AG20443 (cell line): Measurements from ENCODE around the gene CHRM4.
"Not testable (repeated sequence)": the region's sequence is repeated elsewhere in the genome, so short reads cannot be mapped to it uniquely, and the experiment has no call there.

Experiments
- DNase-seq: peaks from one replicate; pipeline ENCODE4 v3.0.0; 2012; ENCODE audit warnings: low spot score, mixed read lengths

The CHRM4 gene

GRCh38 chr11:46381819-46382645 is 9.5 kb downstream of the CHRM4 start:
- DNase-seq, result peak; percentile 37

DNA sequence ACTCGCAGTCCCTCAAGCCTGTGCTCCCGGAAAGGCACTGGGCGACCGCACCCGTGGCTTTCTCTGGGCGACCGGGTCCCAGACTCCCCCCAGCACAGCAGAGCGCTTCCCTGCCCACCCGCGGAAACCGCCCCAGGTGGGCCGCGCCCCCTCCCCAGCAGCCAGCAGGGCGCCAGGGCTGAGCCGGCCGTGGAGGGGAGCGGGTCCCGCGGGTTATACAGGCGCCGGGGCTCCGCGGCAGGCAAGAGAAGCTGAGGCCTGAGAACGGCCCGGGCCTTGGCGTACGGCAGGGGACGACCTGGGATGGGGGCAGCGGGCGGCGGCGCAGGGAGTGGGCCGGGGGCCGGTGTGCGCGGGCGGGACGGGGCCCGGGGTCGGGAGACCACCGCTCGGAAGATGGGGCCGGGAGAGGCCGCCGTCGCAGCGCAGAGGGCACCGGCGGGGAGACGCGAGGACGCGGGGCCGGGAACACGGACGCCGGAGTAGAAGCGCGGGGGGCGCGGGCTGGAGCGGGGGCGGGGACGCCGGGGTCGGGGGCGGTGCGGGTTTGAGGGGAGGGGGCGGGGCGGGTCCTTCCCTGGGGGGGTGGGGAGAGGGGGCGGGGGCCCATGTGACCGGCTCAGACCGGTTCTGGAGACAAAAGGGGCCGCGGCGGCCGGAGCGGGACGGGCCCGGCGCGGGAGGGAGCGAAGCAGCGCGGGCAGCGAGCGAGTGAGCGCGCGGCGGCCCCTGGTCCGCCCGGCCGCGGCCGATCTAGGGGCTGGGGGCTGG is 10.3 kb downstream of the CHRM4 start, which contains the start of gene MDK:
Gene MDK (plus strand): TSS at position 622 of the 771 bp plus-strand sequence. CDS start 389 bp downstream, outside the sequence.
- peak; percentile 65 for DNase-seq

DNA sequence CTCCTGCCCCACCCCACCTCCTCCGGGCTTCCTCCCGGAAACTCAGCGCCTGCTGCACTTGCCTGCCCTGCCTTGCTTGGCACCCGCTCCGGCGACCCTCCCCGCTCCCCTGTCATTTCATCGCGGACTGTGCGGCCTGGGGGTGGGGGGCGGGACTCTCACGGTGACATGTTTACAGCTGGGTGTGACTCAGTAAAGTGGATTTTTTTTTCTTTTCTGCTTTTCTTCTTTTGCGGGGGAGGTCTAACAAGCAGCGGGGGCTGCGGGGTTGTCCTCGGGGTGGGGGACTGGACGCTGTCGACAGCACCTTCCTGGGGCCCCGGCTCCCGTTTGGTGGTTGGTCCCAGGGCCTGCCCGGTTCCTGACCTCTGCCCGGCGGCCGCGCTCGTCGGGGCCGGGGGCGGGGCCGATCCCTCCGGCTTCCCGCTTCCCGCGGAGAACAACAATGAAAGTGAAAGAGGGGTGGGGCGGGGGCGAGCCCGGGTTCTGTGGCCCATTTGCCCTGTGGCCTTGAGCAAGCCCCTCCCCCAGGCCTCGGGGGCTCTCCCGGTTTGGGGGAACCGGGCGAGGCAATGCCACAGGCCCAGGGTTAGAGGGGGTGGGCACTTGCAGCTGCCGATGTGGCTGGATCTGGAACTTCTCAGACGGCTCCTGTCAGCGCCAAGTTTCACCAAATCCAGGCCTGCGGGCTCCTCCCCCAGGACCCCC is 11.1 kb downstream of the CHRM4 start:
- DNase-seq, result peak; percentile 80

- DNase-seq, result not testable (repeated sequence)
These were observed 11.9 kb downstream of the CHRM4 start for GRCh38 chr11:46379482-46380293.

DNA sequence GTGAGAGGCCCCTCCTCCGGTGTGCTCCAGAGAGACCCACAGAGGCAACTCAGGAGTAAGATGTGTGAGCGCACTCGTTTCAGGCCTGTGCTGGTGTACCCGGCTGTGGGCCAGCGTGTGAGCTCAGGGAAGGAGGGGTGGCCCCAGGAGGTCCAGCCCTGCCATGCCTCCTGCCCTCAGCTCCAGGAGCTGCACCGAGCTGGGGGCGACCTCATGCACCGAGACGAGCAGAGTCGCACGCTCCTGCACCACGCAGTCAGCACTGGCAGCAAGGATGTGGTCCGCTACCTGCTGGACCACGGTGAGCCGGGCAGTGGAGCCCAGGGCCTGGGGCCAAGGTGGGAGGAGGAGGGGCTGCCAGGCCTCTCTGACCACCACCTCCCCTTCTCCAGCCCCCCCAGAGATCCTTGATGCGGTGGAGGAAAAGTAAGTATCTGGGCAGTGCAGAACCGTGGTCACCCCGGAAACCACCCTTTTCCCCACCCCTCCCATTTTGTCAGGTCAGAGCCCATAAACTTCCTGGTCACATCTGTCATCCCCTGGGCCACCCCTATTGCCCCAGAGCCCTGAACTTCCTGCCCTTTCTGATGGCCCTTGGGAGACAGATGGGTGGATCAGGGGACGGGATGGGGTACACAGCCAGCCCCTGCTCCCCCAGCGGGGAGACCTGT is 12.6 kb downstream of the CHRM4 start:
- DNase-seq, result no peak

GRCh38 chr11:46378296-46378695 is 13.3 kb downstream of the CHRM4 start:
- DNase-seq, result no peak

DNA sequence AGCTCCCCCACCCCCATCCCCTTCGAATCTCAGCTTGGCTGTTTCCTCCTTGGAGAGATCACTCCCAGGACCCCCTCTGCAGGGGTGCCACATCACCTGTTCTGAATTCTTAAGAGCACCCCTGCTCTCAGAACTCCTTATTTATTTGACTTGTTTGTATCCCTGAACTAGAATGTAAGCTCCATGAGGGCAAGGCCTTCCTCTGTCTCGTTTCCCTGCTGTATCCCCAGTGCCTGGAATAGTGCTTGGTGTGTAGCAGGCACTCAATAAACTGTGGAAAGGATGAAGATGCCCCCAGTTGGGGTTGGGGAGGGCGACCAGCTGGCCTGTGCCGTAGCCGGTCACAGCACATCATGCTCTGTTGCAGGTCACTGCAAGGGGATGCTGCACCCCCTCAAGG is 13.7 kb downstream of the CHRM4 start:
- DNase-seq, result no peak

DNA sequence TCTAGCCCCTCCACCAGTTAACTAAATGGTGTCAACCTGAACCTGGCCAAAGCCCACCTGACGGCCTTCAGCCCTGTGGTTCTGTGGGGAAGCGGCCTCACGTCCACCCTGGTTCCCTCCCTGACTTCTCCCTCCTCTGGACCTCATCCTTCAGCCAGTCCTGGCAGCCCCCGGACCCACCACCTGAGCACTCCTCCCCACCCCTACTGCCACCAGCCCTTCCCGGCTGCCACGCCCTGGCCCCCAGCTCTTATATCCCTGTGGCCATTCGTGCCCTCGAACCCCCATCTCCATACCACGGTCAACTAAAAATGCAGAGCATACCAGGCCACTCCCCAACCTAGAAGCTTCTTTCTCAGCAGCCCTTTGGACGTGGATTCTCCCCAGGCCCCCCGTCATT is 14.3 kb downstream of the CHRM4 start:
- DNase-seq, result no peak

- DNase-seq, result no peak
These were observed 15.1 kb downstream of the CHRM4 start for GRCh38 chr11:46376258-46377050.

- no peak for DNase-seq
These were observed 16.0 kb downstream of the CHRM4 start for GRCh38 chr11:46375392-46376101.

DNA sequence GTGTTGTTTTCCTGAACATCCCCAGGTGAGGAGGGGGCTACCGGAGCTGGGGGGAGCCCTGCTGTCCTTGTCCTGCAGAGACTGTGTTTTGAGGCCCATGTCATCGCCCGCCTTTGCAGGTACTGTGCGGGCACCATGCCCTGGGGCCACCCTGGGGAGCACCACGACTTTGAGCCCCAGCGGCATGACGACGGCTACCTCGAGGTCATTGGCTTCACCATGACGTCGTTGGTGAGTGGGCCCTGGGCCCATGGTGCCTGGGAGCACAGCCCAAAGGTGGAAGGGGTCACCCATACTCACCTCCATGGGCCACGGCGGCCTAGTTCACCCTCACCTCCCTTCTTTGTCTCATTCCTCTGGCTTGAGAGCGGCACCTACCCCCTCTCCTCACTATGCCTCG is 16.8 kb downstream of the CHRM4 start:
- DNase-seq, result no peak

DNA sequence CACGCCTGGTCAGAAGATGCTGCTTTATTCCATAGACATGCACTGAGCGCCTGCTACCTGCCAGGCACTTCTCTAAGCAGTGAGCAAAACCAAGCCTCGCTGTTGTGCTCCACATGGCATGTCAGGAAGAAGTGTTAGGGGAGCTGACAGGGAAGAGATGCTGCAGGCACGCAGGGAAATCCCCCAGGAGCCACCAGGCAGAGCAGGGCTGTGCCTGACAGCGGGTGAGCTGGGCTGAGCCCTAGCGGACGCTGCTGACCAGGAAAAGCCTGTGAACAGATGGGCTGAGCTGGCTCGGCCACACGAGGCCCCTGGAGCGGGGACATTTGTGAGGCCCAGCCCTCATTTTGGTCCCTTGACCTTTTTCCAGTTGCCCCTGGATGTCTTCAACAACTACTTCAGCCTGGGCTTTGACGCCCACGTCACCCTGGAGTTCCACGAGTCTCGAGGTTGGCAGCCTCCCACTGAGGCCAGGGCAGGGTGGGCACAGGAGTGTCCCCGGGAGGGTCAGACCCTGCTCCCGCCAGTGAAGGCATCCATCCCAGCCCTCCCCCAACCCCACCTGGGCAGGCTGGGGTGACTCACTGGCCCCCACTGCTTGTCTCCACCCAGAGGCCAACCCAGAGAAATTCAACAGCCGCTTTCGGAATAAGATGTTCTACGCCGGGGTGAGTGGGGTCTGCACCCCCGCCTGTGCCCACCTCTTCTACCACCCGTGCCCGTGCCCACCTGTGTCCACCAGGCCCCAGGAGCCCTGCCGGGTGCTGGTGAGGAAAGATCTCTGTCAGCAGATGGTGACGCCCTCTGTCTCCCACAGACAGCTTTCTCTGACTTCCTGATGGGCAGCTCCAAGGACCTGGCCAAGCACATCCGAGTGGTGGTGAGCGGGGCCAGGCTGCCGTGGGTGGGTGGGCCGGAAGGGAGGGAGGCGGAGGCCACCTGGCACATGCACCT is 17.5 kb downstream of the CHRM4 start:
- no peak for DNase-seq

DNA sequence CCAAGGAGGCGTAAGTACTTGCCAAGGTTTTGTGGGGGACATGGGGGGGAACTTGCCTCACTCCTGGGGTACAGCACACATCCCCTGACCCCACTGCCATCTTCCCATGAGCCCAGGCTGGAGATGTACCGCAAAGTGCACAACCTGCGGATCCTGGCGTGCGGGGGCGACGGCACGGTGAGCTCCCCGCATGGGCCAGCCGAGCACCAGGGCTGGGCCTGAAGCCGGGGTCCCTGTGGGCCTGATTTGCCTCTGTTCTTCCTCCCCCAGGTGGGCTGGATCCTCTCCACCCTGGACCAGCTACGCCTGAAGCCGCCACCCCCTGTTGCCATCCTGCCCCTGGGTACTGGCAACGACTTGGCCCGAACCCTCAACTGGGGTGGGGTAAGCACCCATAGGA is 19.1 kb downstream of the CHRM4 start:
- not testable (repeated sequence) for DNase-seq

GRCh38 chr11:46372086-46372485 is 19.5 kb downstream of the CHRM4 start:
- no peak for DNase-seq

DNA sequence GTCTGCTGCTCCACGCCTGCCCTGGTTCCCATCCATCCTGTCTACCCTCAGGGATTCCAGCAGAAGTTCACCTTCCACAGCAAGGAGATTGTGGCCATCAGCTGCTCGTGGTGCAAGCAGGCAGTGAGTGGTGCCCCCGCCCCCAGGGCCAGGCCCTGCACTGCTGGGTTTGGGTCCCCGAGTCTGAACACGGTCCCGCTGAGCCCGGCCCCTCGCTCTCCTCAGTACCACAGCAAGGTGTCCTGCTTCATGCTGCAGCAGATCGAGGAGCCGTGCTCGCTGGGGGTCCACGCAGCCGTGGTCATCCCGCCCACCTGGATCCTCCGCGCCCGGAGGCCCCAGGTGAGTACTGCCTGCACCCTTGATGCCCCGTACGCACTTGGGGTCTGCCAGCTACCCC is 20.3 kb downstream of the CHRM4 start:
- not testable (repeated sequence) for DNase-seq

- DNase-seq, result no peak
These were observed 21.3 kb downstream of the CHRM4 start for GRCh38 chr11:46370253-46370652.

DNA sequence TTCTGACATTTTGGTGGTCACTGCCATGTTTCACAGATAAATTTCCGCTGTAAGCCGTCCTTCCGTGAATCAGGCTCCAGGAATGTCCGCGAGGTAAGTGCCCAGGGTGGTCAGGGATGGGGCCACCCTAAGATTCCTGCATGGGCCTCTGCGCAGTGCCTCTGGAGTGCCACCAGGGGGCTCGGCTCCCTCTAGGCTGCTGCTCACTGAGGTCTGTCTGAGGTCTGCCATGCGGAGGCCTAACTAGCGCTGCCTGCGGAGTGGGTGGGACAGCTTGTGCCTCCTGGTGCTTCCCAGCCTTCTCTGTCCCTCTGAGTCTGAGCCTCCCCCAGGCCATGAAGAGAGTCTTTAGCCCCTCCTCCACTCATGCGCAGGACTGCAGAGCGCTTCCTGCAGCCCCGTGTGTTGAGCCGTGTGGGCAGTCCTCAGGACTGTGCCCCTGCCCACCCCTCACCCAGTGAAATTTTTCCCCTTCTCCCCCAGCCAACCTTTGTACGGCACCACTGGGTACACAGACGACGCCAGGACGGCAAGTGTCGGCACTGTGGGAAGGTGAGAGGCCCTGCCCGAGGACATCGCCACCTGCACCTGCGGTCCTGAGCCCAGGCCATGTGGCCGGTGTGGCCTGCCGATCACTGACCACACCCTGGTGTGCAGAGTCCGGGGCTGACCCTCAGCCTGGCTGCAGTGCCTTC is 22.0 kb downstream of the CHRM4 start:
- peak; percentile 87 for DNase-seq

- DNase-seq, result no peak
These were observed 23.7 kb downstream of the CHRM4 start for GRCh38 chr11:46367916-46368267.
